ENCODE results near the gene DLX1.
"Not testable (repeated sequence)": the region's sequence is repeated elsewhere in the genome, so short reads cannot be mapped to it uniquely, and the experiment has no call there.

Gene DLX1

GRCh38 chr2:172131713-172132555 lies 46.6 kb downstream of the DLX1 start:
- H2AFZ ChIP-seq = no peak overlapping the region
- H3K79me2 ChIP-seq = no peaks in the 10 kb centered on the region
- no peak overlapping the region for H3K4me2 ChIP-seq (ENCODE audit: low read length)
- TF ChIP-seq, protein P1, sequence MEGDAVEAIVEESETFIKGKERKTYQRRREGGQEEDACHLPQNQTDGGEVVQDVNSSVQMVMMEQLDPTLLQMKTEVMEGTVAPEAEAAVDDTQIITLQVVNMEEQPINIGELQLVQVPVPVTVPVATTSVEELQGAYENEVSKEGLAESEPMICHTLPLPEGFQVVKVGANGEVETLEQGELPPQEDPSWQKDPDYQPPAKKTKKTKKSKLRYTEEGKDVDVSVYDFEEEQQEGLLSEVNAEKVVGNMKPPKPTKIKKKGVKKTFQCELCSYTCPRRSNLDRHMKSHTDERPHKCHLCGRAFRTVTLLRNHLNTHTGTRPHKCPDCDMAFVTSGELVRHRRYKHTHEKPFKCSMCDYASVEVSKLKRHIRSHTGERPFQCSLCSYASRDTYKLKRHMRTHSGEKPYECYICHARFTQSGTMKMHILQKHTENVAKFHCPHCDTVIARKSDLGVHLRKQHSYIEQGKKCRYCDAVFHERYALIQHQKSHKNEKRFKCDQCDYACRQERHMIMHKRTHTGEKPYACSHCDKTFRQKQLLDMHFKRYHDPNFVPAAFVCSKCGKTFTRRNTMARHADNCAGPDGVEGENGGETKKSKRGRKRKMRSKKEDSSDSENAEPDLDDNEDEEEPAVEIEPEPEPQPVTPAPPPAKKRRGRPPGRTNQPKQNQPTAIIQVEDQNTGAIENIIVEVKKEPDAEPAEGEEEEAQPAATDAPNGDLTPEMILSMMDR (IDR thresholded peaks at IDR 0.05) = no peak
- no peaks in the 10 kb centered on the region for H3K27me3 ChIP-seq (ENCODE audit: control insufficient read depth, insufficient read depth, low read length)
- no peak overlapping the region for H3K9ac ChIP-seq
- H3K4me3 ChIP-seq (ENCODE audit: low read depth, low read length) = no peak overlapping the region
- no peak overlapping the region for H3K27ac ChIP-seq
- H3K4me1 ChIP-seq = no peaks in the 10 kb centered on the region
- H3K36me3 ChIP-seq (ENCODE audit: control insufficient read depth, insufficient read depth, low read length) = no peaks in the 10 kb centered on the region
- no peaks in the 10 kb centered on the region for H3K9me3 ChIP-seq (ENCODE audit: control insufficient read depth, low read length)

GRCh38 chr2:172134270-172134669 lies 49.0 kb downstream of the DLX1 start:
- Histone ChIP-seq H3K9ac (no peak overlapping the region), H3K4me1 (no peaks in the 10 kb centered on the region), H3K27ac (no peak overlapping the region), H3K27me3 (ENCODE audit: control insufficient read depth, insufficient read depth, low read length) (no peaks in the 10 kb centered on the region), H3K36me3 (ENCODE audit: control insufficient read depth, insufficient read depth, low read length) (no peaks in the 10 kb centered on the region), H3K9me3 (ENCODE audit: control insufficient read depth, low read length) (no peaks in the 10 kb centered on the region), H3K79me2 (no peaks in the 10 kb centered on the region), H2AFZ (no peak overlapping the region), H3K4me2 (ENCODE audit: low read length) (no peak overlapping the region), H3K4me3 (ENCODE audit: low read depth, low read length) (no peak overlapping the region)
- TF ChIP-seq, protein P1 (IDR thresholded peaks at IDR 0.05) = no peak

- Histone ChIP-seq H3K79me2 (no peaks in the 10 kb centered on the region), H3K4me2 (ENCODE audit: low read length) (no peak overlapping the region), H3K9ac (no peak overlapping the region), H3K27ac (no peak overlapping the region), H2AFZ (no peak overlapping the region), H3K27me3 (ENCODE audit: control insufficient read depth, insufficient read depth, low read length) (no peaks in the 10 kb centered on the region), H3K36me3 (ENCODE audit: control insufficient read depth, insufficient read depth, low read length) (no peaks in the 10 kb centered on the region), H3K4me1 (no peaks in the 10 kb centered on the region), H3K4me3 (ENCODE audit: low read depth, low read length) (no peak overlapping the region), H3K9me3 (ENCODE audit: control insufficient read depth, low read length) (no peaks in the 10 kb centered on the region)
- TF ChIP-seq, protein P1 (IDR thresholded peaks at IDR 0.05) = no peak
Observed at GRCh38 chr2:172135446-172135845, 50.1 kb downstream of the DLX1 start.

GRCh38 chr2:172137109-172137508 lies 51.8 kb downstream of the DLX1 start:
- no peaks in the 10 kb centered on the region for H3K4me1 ChIP-seq
- no peak overlapping the region for H3K27ac ChIP-seq
- H2AFZ ChIP-seq = no peak overlapping the region
- TF ChIP-seq, protein P1 (IDR thresholded peaks at IDR 0.05) = no peak
- no peaks in the 10 kb centered on the region for H3K9me3 ChIP-seq (ENCODE audit: control insufficient read depth, low read length)
- no peaks in the 10 kb centered on the region for H3K79me2 ChIP-seq
- no peaks in the 10 kb centered on the region for H3K27me3 ChIP-seq (ENCODE audit: control insufficient read depth, insufficient read depth, low read length)
- no peak overlapping the region for H3K4me2 ChIP-seq (ENCODE audit: low read length)
- no peaks in the 10 kb centered on the region for H3K36me3 ChIP-seq (ENCODE audit: control insufficient read depth, insufficient read depth, low read length)
- H3K4me3 ChIP-seq (ENCODE audit: low read depth, low read length) = no peak overlapping the region
- H3K9ac ChIP-seq = no peak overlapping the region

GRCh38 chr2:172137943-172138342 lies 52.6 kb downstream of the DLX1 start:
- Histone ChIP-seq H3K4me3 (ENCODE audit: low read depth, low read length) (no peak overlapping the region), H3K9me3 (ENCODE audit: control insufficient read depth, low read length) (no peaks in the 10 kb centered on the region), H3K9ac (no peak overlapping the region), H3K36me3 (ENCODE audit: control insufficient read depth, insufficient read depth, low read length) (no peaks in the 10 kb centered on the region), H3K79me2 (no peaks in the 10 kb centered on the region), H3K27ac (no peak overlapping the region), H3K4me2 (ENCODE audit: low read length) (no peak overlapping the region), H2AFZ (no peak overlapping the region), H3K27me3 (ENCODE audit: control insufficient read depth, insufficient read depth, low read length) (no peaks in the 10 kb centered on the region), H3K4me1 (no peaks in the 10 kb centered on the region)
- TF ChIP-seq, protein P1 (IDR thresholded peaks at IDR 0.05) = no peak

DNA sequence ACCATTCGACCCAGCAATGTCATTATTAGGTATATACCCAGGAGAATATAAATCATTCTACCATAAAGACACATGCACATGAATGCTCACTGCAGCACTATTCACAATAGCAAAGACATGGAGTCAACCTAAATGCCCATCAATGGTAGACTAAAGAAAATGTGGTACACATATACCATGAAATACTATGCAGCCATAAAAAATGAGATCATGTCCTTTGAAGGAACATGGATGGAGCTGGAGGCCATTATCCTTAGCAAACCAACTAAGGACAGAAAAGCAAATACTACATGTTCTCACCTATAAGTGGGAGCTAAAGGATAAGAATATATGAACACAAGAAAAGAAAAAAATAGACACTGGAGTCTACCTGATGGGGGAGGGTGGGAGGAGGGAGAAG lies 53.4 kb downstream of the DLX1 start:
- not testable (repeated sequence) for H3K27me3 ChIP-seq (ENCODE audit: control insufficient read depth, insufficient read depth, low read length); H3K9me3 ChIP-seq (ENCODE audit: control insufficient read depth, low read length); H3K27ac ChIP-seq; H3K79me2 ChIP-seq; H3K4me3 ChIP-seq (ENCODE audit: low read depth, low read length); H2AFZ ChIP-seq; H3K4me1 ChIP-seq; H3K9ac ChIP-seq; H3K36me3 ChIP-seq (ENCODE audit: control insufficient read depth, insufficient read depth, low read length); H3K4me2 ChIP-seq (ENCODE audit: low read length)
